ENCODE results near the gene ULK2.
"Not testable (repeated sequence)": the region's sequence is repeated elsewhere in the genome, so short reads cannot be mapped to it uniquely, and the experiment has no call there.

The ULK2 gene

GRCh38 chr17:19766421-19767270 is 101.1 kb downstream of the ULK2 start:
- DNase-seq (ENCODE audit: low spot score): peak; percentile 93

- no peak for DNase-seq (ENCODE audit: low spot score)
These were observed 101.7 kb downstream of the ULK2 start for GRCh38 chr17:19766016-19766415.

DNA sequence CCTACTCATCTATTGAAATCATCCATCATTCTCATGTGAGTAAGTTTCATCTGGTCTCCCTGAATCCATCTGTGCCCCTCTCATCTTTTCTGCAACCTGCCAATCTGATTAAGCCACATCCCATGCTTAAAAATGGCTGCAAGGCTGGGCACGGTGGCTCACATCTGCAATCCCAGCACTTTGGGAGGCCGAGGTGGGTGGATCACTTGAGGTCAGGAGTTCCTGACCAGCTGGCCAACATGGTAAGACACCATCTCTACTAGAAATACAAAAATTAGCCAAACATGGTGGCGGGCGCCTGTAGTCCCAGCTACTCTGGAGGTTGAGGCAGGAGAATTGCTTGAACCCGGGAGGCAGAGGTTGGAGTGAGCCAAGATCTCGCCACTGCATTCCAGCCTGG is 103.7 kb downstream of the ULK2 start:
- DNase-seq (ENCODE audit: low spot score): not testable (repeated sequence)

- DNase-seq (ENCODE audit: low spot score): no peak
These were observed 104.3 kb downstream of the ULK2 start for GRCh38 chr17:19763416-19763815.

DNA sequence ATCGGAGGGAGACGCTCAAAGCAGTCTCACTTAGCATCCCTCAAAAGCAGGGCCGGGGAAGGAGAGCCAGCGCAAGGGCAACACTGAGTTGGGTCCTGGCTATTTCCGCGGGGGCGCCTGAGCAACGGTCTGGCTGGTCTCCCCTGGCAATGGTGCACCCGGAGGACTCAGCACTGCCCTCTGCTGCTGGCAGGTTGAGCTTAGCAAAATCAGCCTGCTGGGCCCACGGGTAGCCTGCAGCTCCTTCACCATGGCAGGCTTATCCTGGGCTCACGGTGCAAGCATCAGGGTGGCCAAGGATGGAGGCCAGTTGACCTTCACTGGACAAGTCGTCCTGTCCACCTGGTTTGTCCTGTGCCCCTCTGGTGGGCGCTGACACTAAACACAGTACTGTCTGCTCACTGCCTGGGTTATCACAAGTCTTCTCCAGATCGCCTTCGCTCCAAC is 105.2 kb downstream of the ULK2 start:
- DNase-seq (ENCODE audit: low spot score): peak; percentile 89

DNA sequence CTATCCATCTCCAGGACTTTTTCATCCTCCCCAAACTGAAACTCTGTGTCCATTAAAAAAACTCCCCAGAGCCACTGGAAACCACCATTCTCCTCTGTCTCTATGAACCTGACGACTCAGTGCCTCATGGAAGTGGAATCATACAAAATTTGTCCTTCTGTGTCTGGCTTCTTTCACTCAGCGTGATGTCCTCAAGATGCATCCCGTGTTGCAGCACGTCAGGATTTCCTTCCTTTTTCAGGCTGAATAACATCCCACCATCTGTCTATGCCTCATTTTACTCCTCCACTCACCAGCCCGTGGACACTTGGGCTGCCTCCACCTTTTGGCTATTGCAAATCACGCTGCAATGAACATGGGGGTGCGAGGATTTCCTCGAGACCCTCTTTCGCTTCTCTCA is 107.0 kb downstream of the ULK2 start:
- no peak for DNase-seq (ENCODE audit: low spot score)

DNA sequence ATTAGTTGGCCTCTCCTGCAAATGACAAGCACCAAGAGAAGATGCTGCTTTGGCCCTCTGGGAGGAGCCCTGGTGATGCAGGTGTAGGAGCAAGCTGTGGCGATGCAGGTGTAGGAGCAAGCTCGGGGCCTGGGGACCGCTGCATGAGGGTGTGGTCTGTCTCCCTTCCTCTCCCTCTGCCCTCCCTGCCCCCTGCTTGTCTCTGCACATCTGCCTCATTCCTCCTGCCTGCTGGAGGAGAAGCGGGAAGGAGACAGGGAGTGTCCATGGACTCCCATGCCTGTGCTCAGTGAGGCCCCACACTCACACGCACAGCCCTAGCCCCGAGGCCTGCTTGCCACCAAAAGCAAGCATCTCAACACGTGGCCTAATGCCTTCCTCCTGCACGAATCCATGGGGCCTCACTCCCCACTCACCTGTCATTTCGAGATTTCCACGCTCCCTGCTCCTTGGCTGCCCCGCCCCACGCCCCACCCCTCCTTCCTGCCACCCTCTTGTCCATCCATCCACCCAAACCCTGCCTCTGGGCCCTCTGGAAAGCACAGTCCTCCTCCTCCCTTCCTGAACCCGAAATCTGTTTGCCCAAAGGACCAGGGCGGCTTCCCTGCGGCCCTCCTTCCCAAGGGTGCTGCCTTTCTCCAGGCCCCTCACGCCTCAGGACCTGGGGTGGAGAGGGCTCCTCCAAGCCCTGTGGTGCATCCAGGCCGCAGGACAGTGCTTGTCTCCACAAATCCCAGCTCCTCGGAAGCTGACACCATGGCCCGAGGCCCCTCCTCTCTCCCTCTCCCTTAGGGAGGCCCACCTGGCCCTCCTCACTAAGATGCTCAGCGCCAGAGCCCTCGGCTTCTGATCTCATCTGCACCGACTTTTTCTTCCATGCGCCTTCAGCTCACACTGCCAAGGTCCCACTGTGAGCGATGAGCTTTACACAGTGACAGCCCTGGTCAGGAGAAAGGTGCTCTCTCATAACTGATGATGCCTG is 107.9 kb downstream of the ULK2 start:
- no peak for DNase-seq (ENCODE audit: low spot score)

DNA sequence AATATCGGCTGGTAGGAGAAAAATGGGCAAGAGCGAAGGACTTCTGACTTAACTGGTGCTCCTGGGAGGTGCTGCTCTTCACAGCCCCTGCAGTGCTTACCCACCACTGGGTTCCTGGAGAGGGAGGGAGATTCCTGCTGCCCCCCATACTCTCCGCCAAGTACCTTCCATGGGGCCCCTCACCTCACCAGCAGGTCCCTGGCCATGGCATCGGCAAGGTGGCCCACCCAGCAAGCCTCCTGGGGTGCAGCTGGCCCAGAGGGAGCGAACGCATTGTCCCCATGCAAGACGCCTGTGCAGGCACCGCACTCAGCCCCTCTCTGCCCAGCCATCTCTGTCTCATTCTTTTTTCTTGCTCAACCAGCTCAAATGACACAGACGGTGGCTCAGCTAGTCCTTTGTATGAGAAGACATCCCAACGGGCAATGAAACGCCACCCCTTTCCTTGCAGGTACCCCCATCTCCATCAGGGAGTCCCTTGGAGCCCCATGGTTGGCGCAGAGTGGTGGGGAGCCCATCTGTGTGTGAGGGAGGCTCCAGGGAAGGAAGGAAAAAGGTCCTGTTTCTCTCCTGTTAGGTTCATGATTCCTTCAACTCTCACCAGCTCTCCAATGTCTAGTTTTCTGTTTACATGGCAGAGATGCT is 110.1 kb downstream of the ULK2 start:
- DNase-seq (ENCODE audit: low spot score): no peak

DNA sequence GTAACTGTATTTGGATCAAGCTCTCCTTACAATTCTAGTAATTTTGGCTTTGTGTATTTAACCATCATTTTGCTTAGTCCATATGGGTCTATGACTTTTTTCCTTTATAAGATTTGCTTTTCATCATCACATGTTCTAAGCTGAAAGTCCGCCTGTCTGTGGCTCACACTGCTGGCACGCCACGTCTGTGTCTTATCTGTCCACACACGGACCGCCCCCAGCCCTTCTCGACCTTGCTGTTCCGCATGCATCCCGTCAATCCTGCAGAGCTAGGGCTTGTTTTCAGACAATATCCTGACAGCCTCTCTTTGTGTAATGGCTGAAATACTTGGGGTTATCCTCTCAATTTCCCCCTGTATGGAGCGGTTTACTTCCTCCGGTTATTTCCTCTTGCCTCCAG is 111.2 kb downstream of the ULK2 start:
- no peak for DNase-seq (ENCODE audit: low spot score)

- no peak for DNase-seq (ENCODE audit: low spot score)
These were observed 111.8 kb downstream of the ULK2 start for GRCh38 chr17:19755821-19756510.

- no peak for DNase-seq (ENCODE audit: low spot score)
These were observed 112.3 kb downstream of the ULK2 start for GRCh38 chr17:19755392-19755791.

GRCh38 chr17:19753661-19754463 is 113.9 kb downstream of the ULK2 start:
- peak; percentile 60 for DNase-seq (ENCODE audit: low spot score)

GRCh38 chr17:19753051-19753509 is 114.7 kb downstream of the ULK2 start:
- DNase-seq (ENCODE audit: low spot score): peak; percentile 71

GRCh38 chr17:19752216-19753050 is 115.3 kb downstream of the ULK2 start:
- DNase-seq (ENCODE audit: low spot score): no peak

GRCh38 chr17:19750835-19751234 is 116.9 kb downstream of the ULK2 start:
- DNase-seq (ENCODE audit: low spot score): no peak

- no peak for DNase-seq (ENCODE audit: low spot score)
These were observed 117.6 kb downstream of the ULK2 start for GRCh38 chr17:19750020-19750572.

DNA sequence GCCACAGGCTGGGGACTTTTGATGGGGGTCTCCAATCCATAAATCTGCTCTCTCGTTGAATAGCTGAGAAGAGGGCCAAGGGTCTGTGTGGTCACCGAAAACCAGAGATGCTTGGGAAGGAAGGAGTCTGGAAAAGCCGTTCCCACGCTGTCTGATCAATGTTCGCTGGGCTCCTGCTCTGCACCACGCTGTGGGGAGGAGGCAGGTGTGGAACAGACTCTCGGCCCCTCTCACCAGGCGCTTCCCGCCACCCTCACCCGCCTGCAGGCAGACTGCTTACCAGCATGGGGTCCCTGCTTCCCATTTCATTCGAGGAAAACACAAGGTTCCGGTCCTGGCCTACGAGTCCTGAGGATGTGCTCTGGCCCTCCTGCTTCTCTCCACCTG is 118.9 kb downstream of the ULK2 start:
- no peak for DNase-seq (ENCODE audit: low spot score)

- DNase-seq (ENCODE audit: low spot score): no peak
These were observed 119.6 kb downstream of the ULK2 start, which contains the start of gene ALDH3A1 for GRCh38 chr17:19747829-19748806. Gene ALDH3A1, minus strand, starts transcription at chr17:19748298. Its CDS starts 3,169 bp downstream, at chr17:19745129.

Data from iPS-NIHi11 (cell line).